Brain pericyte (primary cell): ENCODE results near the gene ERGIC1.
"Not testable (repeated sequence)": the region's sequence is repeated elsewhere in the genome, so short reads cannot be mapped to it uniquely, and the experiment has no call there.

Experiments
- DNase-seq: peaks from one replicate; pipeline ENCODE4 v3.0.0-alpha.2; 2012; ENCODE audit warnings: low read depth, low spot score

Gene ERGIC1

DNA sequence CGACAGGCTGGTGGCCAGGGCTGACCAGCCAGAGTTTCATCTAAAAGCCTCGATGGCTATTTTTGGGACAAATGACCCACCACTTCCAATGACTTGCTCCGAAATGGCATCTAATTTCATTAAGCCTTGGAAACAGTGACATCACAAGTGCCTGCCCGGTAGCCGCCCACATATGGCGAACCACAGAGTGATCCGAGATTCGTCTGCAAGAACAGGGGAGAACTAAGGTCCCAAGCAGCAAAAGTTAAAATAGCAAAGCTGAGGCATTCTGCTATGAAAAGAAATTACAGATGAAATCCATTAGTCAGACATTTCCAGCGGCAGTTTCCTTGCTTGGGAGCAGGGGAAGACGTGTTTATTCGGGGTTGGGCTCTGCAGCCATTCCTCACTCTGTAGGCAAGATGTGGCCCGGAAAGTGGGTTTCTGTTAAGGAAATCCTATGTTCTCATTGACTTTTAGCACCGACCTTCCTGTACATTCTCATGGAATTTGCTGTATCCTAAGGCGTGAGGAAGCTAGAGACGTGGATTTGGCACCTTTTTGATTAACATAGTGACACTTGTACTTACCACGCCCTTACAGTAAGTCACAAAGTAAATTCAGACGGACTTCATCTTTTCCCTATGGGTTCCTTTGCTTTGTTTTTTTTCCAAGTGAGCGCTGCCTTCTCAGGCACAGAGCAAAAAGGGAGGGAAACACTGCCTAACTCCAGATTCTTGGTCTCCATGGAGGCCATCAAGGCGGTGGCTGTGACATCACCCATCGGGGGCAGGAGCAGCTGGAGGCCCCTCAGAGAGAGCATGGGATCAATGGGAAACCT is 45.1 kb downstream of the ERGIC1 start:
- no peak for DNase-seq

DNA sequence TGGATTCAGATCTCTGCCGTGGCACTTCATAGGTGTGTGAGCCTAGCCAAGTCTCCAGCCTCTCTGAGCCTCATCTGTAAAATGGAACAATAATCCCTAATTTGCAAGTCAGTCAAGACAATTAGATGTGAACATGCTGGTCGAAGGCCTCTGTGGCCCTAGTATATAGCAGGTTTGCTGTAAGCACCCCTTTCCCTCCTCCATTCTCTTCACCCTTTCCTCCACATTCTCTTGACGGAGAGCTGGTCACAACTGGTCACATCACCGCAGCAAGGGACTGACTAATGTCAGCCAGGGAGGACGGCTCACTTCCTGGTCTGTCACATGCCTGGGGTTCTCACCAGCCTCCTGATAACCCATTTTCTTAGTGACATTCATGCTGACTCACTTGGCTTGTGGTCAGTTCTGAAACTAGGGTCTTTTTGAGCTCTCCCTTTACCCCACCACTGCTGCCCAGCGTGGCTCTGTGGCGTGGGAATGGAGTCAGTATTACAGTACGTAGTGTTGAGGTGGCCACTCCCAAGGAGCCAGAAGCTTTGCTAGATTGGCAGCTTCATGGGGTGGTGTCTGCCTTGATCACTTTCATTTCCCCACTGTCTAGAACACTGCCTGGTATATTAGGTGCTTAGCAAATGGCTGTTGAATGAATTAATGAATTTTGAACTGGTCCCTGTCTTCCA is 47.8 kb downstream of the ERGIC1 start:
- no peak for DNase-seq

DNA sequence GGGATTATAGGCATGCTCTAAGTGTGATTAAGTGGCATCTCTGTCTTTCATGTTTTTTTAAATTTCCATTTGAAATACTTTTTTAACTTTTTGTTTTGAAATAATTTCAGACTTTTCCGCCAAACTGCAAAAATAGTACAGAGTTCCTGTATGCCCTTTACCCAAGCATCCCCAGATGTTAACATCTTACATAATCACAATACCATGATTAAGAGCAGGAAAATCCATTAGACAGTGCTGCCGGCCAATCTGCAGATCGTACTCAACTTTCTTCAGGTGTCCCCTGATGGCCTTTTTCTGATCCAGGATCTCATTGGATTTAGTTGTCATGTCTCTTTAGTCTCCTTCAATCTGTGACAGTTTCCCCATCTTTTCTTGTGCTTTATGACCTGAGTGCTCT is 49.0 kb downstream of the ERGIC1 start:
- no peak for DNase-seq

DNA sequence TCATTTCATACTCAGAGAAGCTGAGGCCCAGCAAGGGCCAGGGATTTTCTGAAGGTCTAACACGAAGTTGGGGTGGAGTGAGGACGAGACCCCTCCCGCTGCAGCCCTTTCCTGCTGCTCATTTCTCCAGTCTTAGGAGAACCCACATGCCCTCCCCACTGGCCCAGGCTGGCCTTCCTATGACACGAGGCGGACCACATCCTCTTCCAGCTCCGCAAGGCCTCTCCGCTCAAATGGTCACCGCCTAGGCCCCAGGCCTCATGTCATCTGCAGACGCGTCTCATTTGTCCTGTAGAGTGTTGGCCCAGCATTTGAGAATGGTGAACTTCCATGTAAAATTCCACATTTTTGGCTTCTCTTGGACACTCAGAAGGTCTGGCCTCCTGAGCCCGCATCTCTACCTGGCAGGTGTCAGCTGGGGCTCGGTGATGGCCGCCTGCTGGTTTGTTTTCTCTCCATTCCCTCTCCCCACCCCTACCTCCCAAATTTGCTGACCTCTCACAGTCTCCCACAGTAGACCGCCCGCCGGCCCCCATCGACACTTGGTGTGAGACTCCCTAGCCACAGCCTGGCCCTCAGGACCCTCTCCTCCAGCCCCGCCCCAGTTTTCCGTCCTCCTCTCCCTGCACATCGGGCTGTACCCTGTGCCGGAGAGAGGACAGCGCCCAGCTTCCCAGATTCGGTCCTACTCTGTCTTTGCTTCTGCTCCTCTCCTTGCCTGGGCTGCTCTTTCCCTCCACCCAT is 51.7 kb downstream of the ERGIC1 start:
- no peak for DNase-seq

DNA sequence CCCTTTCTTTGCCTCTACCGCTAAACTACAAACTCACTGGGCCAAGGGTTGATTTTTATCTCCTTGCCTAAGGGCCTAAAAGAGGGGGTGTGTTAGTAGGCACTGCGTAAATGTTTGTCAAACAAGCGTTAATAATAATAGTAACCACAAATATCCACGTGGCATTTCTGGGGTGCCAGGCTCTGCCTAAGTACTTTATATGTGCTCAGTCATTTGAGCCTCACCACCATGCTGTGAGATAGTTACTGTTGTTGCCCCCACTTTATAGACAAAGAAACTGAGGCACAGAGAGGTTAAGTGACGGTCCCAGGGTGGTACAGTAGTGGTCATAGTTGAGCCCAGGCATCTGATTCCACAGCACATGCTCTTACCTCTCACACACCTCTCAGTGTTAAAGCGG is 52.4 kb downstream of the ERGIC1 start:
- DNase-seq: no peak

DNA sequence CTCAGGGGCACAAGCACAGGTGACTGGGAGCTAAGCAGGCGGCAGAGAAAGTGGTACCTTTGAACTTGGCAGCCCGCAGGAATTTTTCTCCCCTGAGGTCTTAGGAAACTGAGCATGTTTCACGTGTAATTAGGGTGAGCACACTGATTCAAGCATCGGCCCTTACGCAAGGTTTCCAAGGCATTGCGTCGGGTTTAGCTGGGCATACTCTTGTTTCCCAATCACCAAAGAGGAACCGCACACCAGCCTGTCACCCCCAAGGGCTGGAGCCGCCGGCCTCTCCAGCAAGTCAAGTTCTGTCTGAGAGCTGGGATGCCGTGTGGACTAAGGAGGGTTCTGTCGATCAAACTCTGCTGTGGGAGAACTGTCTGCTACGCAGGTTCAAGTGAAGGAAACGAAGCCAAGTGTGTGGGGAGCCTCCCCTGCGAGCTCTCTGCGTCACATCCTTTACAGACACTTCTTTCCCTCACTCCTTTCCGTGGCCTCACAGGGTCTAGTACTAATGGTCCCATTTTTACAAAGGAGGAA is 53.0 kb downstream of the ERGIC1 start:
- no peak for DNase-seq

DNA sequence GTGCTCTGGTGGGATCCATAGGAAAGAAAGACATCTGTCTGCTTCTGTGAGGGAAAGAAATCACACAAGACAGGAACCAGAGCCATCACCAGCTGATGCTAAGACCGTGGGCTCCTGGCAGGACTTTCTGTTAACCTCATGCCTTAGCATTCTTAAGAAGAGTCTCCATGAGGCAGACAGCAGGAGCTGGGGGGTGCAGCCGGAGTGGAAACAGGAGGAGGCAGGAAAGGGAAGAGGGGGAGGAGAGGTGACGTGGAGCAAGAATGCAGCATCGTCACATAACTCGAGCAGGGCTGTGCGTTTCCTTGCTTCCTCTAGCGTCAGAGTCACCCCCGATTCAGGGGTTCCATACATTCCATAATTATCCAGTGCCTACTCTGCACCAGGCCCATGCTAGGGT is 53.6 kb downstream of the ERGIC1 start:
- DNase-seq: no peak

DNA sequence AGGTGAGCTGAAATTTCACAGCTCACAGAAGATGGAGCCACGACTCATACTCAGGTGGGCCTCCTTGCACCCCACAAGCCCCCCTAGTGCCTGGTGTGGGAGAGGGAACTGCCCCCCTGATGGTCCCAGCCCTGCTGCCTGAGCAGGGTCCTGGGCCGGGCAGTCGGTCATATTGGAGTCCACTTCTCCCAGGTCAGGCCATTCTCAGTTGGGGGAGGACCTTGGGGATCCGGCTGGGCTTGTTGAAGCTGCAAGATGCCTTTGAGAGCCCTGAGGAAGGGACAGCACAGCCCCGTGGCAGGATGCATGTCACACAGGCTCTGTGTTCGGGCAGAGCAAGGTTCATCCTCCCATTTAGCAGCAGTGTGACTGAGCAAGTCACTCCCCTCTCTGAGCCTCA is 56.6 kb downstream of the ERGIC1 start:
- no peak for DNase-seq

DNA sequence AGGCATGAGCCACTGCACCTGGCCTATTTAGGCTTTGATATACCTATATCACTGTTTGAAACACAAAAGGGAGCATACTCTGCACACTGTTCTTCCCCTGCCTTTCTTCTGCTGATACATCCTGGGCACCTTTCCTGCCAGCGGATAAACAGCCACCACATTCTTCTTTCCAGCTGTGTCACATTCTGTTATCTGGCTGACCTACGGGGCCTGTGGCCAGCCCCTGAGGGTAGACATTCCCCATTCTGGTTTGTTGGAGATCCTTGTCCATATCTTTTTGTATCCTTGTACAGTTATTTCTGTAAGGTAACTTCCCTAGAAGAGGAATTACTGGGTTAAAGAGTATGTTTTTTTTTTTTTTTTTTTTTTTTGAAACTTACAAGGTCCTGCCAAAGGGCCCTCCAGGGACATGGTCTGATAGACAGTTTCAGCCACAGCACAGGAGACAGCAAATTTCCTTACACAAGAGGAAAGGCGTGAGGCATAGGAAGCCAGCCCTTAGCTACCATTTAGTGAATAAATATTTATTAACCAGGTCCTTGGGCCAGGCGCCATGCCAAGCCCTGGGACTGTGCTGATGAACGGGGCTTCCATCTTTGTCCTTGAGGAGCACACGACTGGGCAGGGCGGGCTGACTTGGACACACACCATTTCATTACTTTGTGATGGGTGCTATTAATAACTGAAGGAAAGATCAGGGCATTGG is 57.8 kb downstream of the ERGIC1 start:
- no peak for DNase-seq

DNA sequence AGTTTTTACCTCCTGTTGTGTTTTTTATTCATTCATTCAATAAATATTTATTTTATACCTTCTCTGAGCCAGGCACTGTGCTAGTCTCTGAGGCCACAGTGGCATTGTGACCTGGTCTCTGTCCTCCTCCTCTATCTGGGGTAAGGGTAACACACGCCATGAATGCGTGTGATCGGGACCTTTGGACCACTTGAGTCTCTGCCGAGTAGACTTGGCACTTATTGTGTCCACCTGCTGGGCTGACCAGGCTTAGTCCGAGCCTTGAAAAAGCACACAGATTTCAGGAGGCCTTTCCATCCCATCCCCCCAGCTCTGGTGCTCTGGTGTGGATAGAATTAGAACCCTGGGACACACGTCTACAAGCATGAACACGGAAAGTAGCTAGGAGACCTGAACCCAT is 58.7 kb downstream of the ERGIC1 start:
- no peak for DNase-seq

DNA sequence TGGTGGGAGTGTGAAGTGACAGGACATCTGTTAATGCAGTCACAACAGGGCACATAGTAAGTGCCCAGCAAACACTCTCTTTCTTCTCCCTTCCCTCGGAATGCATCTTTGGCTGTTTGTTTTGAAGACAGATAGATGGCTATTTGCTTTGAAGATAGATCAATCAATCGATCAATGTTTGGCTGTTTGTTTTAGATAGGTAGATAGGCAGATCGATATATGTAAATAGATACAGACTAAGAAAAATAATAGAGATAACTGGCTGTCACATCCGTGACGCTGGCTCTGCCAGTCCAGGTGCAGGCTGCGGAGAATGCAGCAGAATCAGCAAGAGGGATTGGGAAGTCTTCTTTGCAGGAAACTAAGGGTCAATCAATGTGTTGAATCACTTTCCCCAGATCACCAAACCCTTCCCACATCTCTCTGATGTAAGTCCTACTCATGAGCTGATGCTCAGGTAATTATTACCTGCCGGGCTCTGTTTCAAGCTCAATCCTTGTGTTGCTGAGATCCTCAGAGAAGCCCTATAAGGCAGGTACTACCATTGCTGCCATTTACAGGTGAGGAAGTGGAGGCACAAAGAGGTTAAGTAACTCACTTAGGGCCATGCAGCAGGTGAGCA is 60.8 kb downstream of the ERGIC1 start:
- DNase-seq: no peak

DNA sequence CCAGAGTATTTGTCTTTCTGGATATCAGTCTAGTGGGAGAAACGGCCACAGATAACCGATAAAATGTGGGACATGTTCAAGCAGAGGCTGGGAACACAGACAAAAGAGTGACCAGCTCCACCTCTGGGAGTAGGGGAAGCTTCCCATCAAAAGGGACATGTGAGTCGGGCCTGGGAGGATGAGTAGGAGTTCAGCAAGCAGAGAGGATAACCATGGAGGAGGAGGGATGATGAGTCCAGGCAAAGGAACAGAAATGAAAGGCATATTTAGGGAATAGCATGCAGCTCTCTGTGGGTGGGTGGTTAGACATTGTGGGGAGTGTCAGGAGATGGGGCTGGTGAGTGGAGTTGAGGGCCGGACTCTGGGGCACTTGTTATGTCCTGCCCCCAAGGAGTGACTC is 61.5 kb downstream of the ERGIC1 start:
- no peak for DNase-seq

DNA sequence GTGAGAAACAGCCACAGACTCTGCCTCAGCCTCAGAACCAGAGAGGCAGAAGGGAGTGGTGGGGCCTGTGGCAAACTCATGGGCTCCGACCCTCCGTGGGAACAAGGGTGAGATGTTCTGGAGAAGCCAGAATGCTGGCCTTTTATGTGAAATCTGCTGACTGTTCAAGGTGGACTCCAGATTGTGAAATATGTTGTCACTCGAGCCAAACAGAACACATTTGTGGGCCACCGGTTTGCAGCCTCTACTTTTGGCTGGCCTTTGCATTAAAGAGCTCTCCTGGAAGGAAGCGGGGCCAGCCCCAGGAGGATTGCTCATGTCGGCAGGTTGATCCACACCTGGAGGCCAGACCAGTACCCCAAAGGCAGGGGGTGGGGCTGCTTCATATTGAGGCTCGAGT is 62.4 kb downstream of the ERGIC1 start:
- no peak for DNase-seq

DNA sequence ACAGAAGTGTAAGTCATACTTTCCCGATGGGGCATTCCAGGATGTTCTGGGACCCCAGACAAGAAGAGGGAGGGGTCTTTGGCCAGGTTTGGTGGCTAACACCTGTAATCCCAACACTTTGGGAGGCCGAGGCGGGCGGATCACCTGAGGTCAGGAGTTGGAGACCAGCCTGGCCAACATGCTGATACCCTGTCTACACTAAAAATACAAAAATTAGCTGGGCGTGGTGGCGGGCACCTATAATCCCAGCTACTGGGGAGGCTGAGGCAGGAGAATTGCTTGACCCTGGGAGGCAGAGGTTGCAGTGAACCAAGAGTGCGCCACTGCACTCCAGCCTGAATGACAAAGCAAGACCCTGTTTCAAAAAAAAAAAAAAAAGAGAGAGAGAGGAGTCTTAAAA is 63.0 kb downstream of the ERGIC1 start:
- not testable (repeated sequence) for DNase-seq

DNA sequence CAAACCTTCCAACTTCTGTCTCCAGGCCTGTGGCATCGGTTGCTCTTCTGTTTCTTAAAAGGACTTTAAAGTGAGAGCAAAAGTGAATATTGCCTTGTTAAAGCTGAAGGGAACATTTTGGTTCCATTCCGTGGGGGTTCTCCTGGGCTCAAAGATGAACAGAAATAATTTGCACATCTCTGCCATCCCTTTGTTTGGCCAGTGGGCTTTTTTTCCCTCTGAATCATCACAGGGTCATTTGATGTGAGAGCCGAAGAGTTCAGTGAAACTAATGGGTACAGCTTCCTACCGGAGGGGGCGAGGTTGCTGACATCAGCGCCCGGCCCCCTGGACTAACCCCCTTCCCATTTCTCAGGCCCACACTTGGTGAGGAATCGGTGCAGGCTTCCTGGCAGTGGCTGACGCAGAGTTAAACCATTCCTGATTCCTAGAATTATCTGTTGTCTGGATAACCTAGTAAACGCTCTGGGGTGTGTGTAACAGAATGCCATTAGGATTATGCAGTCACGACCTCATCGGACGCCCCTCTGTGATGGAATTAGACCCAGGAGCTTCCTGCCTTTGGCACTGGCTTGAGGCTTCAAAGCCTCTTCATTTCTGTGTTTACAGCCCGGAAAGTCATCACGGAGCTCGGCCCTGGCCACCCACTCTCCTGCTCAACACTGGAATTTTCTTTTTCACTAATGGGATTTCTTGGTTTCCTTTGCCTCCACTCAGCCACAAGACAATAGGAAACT is 63.6 kb downstream of the ERGIC1 start:
- peak; percentile 89 for DNase-seq

DNA sequence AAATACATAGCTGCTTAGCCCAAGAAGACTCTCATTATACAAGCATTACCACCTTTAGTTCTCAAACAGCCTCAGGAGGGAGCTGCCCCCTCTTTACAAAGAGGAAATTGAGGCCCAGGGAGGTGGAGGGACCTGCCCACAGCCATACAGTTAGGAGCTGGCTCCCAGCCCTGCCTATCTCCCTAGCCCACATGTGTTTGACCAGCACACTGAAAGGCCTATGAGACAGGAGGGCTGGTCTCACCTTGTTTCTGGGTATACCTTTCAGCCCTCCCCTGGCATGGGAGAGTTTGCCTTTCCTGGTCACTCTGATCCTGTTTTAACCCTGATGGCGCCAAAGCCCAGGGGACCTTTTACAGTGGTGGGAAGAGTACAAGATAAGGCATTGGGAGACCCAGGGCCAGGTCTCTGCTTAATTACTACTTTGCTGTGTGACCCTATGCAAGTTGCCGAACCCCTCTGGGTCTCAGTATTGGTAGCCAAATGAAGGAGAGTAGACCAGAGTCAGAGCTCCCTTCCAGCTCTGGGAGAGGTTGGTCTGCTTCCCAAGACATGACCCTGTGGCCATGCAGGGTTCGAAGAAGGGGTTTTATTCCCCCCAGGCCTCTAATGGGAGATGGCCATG is 64.3 kb downstream of the ERGIC1 start:
- no peak for DNase-seq

DNA sequence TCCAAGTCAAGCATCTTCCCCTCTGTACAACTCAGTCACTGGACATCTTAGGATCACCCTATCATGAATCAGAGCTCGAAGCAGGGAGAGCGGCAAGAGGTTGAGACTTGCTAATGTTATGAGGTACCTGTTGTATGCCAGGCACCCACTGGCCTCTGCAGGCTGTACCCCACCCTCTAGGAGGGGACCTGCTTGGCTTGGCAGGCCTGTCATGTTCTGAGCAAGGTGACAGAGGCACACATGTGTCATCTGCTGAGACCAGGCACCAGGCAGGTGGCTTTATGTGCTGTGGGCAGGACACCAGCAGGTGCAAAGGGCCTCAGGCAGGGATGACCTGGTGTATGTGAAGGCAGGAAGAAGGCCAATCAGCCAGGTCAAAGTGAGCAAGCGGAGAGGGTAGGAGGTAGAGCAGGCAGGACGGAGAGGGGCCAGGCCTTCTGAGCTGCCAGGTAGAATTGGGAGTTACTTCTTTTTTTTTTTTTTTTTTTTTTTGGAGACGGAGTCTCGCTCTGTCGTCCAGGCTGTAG is 64.9 kb downstream of the ERGIC1 start:
- DNase-seq: no peak

DNA sequence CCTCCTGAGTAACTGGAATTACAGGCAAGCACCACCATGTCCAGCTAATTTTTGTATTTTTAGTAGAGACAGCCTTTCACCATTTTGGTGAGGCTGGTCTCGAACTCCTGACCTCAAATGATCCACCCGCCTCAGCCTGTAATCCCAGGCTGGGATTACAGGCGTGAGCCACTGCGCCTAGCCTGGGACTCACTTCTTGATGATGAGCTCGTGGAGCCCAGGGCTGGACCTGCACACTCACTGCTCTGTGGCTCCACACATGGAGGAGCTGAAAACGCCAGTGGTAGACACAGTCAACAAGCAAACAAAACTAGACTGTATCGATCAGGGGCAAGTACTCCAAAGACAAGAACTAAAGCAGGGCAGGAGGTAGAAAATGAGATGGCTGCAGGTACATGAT is 65.4 kb downstream of the ERGIC1 start:
- no peak for DNase-seq

DNA sequence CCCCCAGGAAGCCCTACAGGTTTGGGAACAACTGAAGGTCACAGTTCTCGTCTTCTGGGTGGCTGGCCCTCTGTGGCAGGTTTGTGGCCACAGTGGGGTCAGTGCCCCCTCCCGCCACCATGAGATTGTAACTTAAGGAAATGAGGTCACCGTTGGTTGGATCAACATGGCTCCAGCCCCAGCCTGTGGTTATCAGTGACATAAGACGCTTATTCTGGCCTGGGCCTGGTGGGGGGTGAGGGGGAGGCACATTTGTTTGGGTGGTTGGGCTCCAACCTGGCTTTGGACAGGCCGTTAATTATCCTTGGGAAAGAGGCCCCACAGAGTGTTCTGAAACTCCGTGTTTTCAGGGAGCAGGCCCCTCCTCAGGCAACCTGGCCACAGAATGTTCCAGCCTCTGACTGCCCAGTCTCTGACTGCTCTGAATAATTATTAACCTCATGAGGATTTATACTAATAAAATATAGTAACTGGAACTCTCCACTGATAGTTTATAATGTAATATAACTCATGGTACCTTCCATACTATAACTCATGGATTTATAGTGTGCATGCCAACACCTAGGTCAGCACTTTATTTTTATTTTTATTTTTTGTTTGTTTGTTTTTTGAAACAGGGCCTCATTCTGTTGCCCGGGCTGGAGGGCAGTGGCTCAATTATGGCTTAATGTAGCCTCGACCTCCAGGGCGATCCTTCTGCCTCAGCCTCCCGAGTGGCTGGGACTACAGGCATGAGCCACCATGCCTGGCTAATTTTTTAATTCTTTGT is 67.1 kb downstream of the ERGIC1 start:
- no peak for DNase-seq
